GM12873 (cell line): Measurements from ENCODE around the gene HMX3.

Source experiments
- CTCF ChIP-seq: IDR thresholded peaks from 2 replicates; pipeline ENCODE4 v1.5.1; 2012; ENCODE audit warnings: low read depth, mild to moderate bottlenecking, moderate library complexity, low read length, control low read depth; ENCODE audit not compliant: insufficient read depth; ENCODE audit errors: missing control alignments

The HMX3 gene

GRCh38 chr10:123141791-123142700 is 6.3 kb downstream of the HMX3 start:
- TF ChIP-seq CTCF, result no peak

GRCh38 chr10:123142701-123143161 is 7.0 kb downstream of the HMX3 start:
- peak; percentile 4 for TF ChIP-seq CTCF

- no peak for TF ChIP-seq CTCF
Observed at GRCh38 chr10:123143162-123143824, 7.5 kb downstream of the HMX3 start.

- no peak for TF ChIP-seq CTCF
Observed at GRCh38 chr10:123143825-123144168, 8.0 kb downstream of the HMX3 start.

GRCh38 chr10:123144697-123145541 is 9.1 kb downstream of the HMX3 start:
- no peak for TF ChIP-seq CTCF

- no peak for TF ChIP-seq CTCF
Observed at GRCh38 chr10:123145542-123146012, 9.8 kb downstream of the HMX3 start.
